ENCODE measurements around the gene CLIP2. TPM values are rescaled to one million over a fixed set of nuclear protein-coding genes. Genes with fewer than 3 reads are reported as not detected.
"Not testable (repeated sequence)": the region's sequence is repeated elsewhere in the genome, so short reads cannot be mapped to it uniquely, and the experiment has no call there.

The CLIP2 gene
- total RNA-seq, 1 donor from 2014 or later = 1.3 TPM

- intact Hi-C loops (cut with micrococcal nuclease) = loop anchor here (1.0 kb wide), 2 partner anchors 195 to 333 kb away; no protein-coding TSS in a partner anchor
These were observed 112.1 kb downstream of the CLIP2 start for GRCh38 chr7:74401137-74401859.

- intact Hi-C loops (cut with micrococcal nuclease) = not testable (repeated sequence)
These were observed 113.5 kb downstream of the CLIP2 start for GRCh38 chr7:74402668-74403067.

- intact Hi-C loops (cut with micrococcal nuclease) = no loop called here
These were observed 114.5 kb downstream of the CLIP2 start for GRCh38 chr7:74403521-74404387.

GRCh38 chr7:74404388-74404700 is 115.1 kb downstream of the CLIP2 start:
- intact Hi-C loops (cut with micrococcal nuclease) = no loop called here

GRCh38 chr7:74404741-74405140 is 115.5 kb downstream of the CLIP2 start:
- intact Hi-C loops (cut with micrococcal nuclease) = no loop called here

GRCh38 chr7:74405191-74405898 is 116.1 kb downstream of the CLIP2 start:
- intact Hi-C loops (cut with micrococcal nuclease) = no loop called here

- intact Hi-C loops (cut with micrococcal nuclease) = no loop called here
These were observed 116.8 kb downstream of the CLIP2 start for GRCh38 chr7:74405899-74406512.

GRCh38 chr7:74407958-74408357 is 118.8 kb downstream of the CLIP2 start:
- intact Hi-C loops (cut with micrococcal nuclease) = no loop called here

GRCh38 chr7:74409571-74409970 is 120.4 kb downstream of the CLIP2 start:
- intact Hi-C loops (cut with micrococcal nuclease) = no loop called here

- intact Hi-C loops (cut with micrococcal nuclease) = no loop called here
These were observed 121.6 kb downstream of the CLIP2 start for GRCh38 chr7:74410772-74411171.

GRCh38 chr7:74411571-74411970 is 122.4 kb downstream of the CLIP2 start:
- intact Hi-C loops (cut with micrococcal nuclease) = not testable (repeated sequence)

GRCh38 chr7:74412056-74412455 is 122.8 kb downstream of the CLIP2 start:
- intact Hi-C loops (cut with micrococcal nuclease) = no loop called here

GRCh38 chr7:74412603-74413002 is 123.4 kb downstream of the CLIP2 start:
- intact Hi-C loops (cut with micrococcal nuclease) = no loop called here

GRCh38 chr7:74414595-74415333 is 125.6 kb downstream of the CLIP2 start:
- intact Hi-C loops (cut with micrococcal nuclease) = not testable (repeated sequence)

GRCh38 chr7:74417419-74417971 is 128.3 kb downstream of the CLIP2 start:
- intact Hi-C loops (cut with micrococcal nuclease) = no loop called here

- intact Hi-C loops (cut with micrococcal nuclease) = no loop called here
These were observed 128.9 kb downstream of the CLIP2 start for GRCh38 chr7:74418076-74418475.

- intact Hi-C loops (cut with micrococcal nuclease) = no loop called here
These were observed 129.3 kb downstream of the CLIP2 start for GRCh38 chr7:74418538-74418937.

GRCh38 chr7:74419232-74419631 is 130.0 kb downstream of the CLIP2 start:
- intact Hi-C loops (cut with micrococcal nuclease) = not testable (repeated sequence)

- intact Hi-C loops (cut with micrococcal nuclease) = no loop called here
These were observed 130.8 kb downstream of the CLIP2 start for GRCh38 chr7:74420006-74420405.

GRCh38 chr7:74424291-74424880 is 135.2 kb downstream of the CLIP2 start:
- intact Hi-C loops (cut with micrococcal nuclease) = no loop called here

Measured in T-helper 2 cell treated with Interferon-gamma antibody and Interleukin-4, amounts not matched to agents 100 ng/mL and 5 ng/mL, for 36 hours (primary cell).